IPS-15b (cell line): ENCODE data around the gene PNMA1.
"Not testable (repeated sequence)": the region's sequence is repeated elsewhere in the genome, so short reads cannot be mapped to it uniquely, and the experiment has no call there.

Experiments
- H3K27me3 ChIP-seq: one replicate; pipeline ENCODE4 v1.6.1; 2013; ENCODE audit warnings: low read length; ENCODE audit not compliant: control insufficient read depth, insufficient read depth
- H3K36me3 ChIP-seq: one replicate; pipeline ENCODE4 v1.6.1; 2013; ENCODE audit warnings: low read length; ENCODE audit not compliant: control insufficient read depth, insufficient read depth
- H3K4me1 ChIP-seq: one replicate; pipeline ENCODE4 v1.6.1; 2013; ENCODE audit warnings: mild to moderate bottlenecking, low read length; ENCODE audit not compliant: control insufficient read depth, insufficient read depth
- H3K4me3 ChIP-seq: one replicate; pipeline ENCODE4 v1.5.1; 2013; ENCODE audit warnings: low read depth, low read length
- H3K9ac ChIP-seq: one replicate; pipeline ENCODE4 v1.6.1; 2013; ENCODE audit warnings: low read depth, mild to moderate bottlenecking, low read length
- H3K9me3 ChIP-seq: one replicate; pipeline ENCODE4 v1.6.1; 2013; ENCODE audit warnings: mild to moderate bottlenecking, low read length; ENCODE audit not compliant: control insufficient read depth, insufficient read depth

The PNMA1 gene

DNA sequence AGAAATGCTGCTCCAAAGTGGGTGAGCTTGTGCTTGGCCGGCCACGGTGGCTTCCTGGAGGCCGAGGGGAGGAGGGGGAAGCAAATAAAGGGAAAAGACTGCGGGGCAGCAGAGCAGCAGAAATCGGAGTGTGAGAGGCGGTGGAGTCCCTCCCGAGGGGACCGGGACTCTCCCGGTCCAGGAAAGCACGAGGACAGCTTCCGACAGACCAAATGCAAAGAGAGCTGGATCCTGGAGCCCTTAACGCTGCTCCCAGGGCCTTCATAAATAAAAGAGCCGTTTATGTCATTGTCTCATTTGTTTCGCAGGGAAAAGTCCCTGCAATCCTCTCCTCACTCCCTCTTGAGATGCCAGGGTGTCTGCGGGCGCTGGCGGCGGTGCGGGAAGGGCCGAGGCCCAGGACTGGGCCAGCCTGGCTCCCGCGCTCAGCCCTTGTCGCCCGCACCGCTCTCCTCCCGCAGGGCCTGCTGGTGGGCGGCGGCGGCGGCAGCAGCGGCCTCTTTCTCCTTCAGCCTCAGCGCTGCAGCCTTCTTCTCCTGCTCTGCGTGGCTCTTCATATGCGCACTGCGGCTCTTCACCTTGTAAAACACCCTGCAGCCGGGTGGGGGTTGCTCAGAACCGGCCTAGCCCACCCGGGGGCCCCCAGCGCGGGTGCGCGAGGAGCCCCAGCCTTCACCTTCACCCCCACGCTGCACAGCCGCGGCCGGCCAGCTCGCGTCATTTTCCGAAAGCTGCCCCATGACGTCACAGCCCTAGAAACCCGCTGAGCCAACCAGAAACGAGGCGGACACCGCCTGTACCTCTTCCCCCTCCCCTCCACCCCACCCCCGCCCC is 4.5 kb upstream of the PNMA1 start:
- Histone ChIP-seq H3K36me3 (peaks cover 4% of the 10 kb centered on the region), H3K4me3 (peak overlapping the region; percentile 66), H3K27me3 (no peaks in the 10 kb centered on the region), H3K4me1 (peaks cover 28% of the 10 kb centered on the region), H3K9ac (peak overlapping the region; percentile 60), H3K9me3 (no peaks in the 10 kb centered on the region)

DNA sequence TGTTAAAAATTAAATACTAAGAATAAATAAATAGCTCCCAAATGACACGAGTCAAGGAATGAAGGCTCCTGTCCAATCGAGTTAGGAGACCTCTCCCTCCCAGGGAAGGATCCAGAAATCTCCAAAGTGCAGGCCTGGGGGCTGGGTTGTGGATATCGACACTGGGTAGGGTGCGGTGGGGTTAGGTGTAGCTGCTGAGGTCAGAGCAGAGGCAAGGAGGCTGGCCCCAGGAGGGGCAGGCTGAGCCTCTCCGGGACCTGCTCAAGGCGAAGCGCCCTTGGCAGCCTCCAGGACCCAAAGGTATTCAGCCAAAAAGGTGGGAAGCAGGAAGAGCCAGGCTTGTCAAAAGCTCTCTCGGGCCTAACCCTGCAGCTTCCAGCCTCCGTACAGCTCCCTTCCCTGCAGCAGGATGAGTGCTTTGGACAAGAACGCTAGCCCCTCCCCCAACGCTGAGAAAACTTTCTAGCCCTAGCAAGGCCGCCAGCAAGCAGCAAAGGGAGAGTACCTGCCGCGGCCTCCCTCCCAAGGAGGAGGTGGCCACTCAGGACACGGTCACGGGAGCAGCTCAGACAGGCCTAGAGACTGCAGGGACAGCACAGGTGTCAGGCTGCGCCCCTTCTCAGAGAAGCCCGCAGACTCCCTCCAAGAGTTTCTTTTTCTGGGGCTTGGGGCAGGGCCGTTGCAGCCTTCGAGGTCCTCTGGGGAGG is 3.7 kb upstream of the PNMA1 start:
- Histone ChIP-seq H3K4me3 (peak overlapping the region; percentile 66), H3K4me1 (peaks cover 28% of the 10 kb centered on the region), H3K9me3 (no peaks in the 10 kb centered on the region), H3K9ac (peak overlapping the region; percentile 60), H3K27me3 (no peaks in the 10 kb centered on the region), H3K36me3 (peaks cover 4% of the 10 kb centered on the region)

DNA sequence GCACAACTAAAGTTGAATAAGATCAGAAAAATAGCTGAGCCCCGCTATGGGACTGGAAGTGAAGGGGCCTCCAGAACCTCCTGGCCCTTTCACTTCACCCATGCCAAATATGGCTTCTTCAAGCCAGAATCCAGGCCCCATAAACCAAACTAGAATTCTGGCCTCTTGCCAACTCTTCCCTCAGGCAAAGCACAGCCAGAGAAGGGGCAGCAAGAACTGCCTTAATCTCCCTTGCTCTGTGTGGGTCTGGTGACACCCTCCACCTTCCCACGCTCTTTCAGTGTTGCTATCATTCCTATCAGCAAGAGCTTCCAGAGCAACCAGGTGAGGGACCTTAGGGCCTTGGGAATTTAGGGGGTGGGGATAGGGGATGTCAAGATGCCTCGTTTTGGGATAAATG is 3.1 kb upstream of the PNMA1 start:
- H3K9ac ChIP-seq, result no peak overlapping the region
- peaks cover 28% of the 10 kb centered on the region for H3K4me1 ChIP-seq
- H3K27me3 ChIP-seq, result no peaks in the 10 kb centered on the region
- peaks cover 2% of the 10 kb centered on the region for H3K36me3 ChIP-seq
- H3K9me3 ChIP-seq, result no peaks in the 10 kb centered on the region
- no peak overlapping the region for H3K4me3 ChIP-seq

DNA sequence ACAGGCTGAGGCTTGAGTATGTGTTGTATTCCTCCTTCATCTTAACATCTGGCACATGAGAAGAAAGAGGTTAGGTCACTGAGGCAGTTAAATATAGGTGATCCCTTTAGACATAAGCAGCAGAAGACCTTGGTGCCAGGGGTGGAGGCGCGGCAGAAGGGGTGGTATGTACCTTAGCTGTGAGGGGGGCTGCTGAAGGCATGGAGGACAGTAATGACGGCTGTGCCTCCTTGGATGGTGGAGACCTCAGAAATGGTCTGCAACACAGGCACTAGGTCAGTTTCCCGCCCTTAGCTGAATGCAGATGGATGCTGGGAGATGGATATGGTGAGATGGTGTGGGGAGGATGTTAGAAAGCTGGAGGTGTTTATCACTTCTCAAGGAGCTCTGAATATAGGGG is 1.5 kb upstream of the PNMA1 start:
- Histone ChIP-seq H3K9ac (no peak overlapping the region), H3K36me3 (peaks cover 2% of the 10 kb centered on the region), H3K27me3 (no peaks in the 10 kb centered on the region), H3K9me3 (no peaks in the 10 kb centered on the region), H3K4me1 (peaks cover 18% of the 10 kb centered on the region), H3K4me3 (no peak overlapping the region)

DNA sequence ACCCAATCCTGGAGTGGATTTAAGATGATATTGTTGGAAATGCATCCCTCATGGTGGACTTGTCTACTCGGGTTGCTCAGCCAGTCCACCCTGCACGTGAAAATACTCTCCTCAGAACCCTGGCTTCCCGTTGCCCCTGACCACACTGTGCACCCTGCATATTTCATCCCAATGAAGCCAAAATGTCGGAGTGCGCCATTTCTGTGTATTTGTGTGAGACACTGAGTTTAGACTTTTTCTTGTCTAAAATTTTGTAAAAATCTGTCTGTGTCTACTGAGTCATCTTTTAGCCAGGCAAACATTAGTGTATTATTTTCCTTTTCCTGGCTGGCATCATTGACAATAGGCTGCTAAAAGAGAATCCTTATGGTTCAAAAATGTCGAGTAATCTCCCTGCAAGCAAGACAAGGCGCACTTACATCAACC is 485 bp upstream of the PNMA1 start:
- Histone ChIP-seq H3K27me3 (no peaks in the 10 kb centered on the region), H3K9ac (no peak overlapping the region), H3K4me3 (peak overlapping the region; percentile 51), H3K36me3 (peaks cover 2% of the 10 kb centered on the region), H3K4me1 (peaks cover 13% of the 10 kb centered on the region), H3K9me3 (no peaks in the 10 kb centered on the region)

DNA sequence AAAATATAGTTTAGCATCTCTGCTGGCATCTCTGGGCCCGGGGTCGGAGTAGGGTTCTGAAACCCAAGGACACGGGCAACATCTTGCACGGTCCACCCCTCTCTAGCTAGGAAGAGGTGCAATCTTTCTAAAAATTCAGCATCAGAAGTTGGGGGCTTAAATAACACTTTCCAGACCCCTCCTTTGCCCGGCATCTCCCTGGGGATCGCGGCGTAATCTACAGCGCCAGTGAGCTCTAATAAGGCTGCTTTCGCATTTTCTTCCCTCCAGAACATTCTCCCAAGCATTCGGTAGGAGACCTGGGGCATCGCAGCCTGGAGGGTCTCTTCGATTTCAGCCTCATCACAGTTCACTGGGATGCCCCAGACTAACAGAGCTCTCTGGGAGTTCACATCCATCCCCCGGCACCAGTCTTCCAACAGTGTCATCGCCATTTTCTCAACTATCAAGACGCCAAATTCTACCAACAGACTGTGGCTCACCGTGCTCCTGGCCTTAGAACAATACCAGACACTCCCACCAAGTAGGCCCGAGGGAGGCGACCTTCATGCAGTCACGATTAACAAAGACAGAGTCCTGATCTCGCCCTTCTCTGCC is 880 bp downstream of the PNMA1 start:
- peak overlapping the region; percentile 95 for H3K9ac ChIP-seq
- H3K4me1 ChIP-seq, result peaks cover 8% of the 10 kb centered on the region
- peaks cover 2% of the 10 kb centered on the region for H3K36me3 ChIP-seq
- H3K4me3 ChIP-seq, result peak overlapping the region; percentile 96
- H3K27me3 ChIP-seq, result no peaks in the 10 kb centered on the region
- H3K9me3 ChIP-seq, result no peaks in the 10 kb centered on the region

DNA sequence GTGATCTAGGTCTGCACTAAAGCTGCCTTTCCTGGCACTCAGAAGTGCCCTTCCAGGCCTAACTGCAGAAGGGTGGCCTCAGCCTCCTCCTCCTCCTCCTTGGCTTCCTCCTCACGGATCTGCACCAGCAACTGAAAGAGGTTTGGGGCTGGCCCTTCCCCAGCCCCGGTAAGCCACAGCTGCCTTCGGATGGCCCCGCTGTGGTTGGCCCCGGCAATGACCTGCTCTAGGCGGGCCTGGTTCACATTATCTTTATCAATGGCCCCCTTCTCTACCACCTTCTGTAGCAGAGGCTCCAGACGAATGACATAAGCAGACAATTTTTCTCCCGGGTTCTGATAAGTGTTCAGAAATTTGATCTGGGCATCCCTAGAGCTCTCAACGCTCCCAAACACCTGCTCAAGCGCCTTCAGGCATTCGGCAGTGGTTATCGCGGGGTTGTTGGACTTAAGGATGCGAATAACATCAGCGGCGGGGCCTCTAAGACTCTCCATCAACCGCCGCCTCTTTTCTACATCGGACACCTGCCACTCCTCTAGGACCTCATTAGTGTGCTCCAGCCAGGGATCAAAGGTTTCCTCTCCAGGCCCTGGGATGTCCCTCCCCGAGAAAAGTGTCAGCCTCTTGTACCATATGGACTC is 1.5 kb downstream of the PNMA1 start:
- Histone ChIP-seq H3K4me3 (peak overlapping the region; percentile 96), H3K9me3 (no peaks in the 10 kb centered on the region), H3K36me3 (peaks cover 2% of the 10 kb centered on the region), H3K27me3 (no peaks in the 10 kb centered on the region), H3K9ac (peak overlapping the region; percentile 95), H3K4me1 (peaks cover 8% of the 10 kb centered on the region)

DNA sequence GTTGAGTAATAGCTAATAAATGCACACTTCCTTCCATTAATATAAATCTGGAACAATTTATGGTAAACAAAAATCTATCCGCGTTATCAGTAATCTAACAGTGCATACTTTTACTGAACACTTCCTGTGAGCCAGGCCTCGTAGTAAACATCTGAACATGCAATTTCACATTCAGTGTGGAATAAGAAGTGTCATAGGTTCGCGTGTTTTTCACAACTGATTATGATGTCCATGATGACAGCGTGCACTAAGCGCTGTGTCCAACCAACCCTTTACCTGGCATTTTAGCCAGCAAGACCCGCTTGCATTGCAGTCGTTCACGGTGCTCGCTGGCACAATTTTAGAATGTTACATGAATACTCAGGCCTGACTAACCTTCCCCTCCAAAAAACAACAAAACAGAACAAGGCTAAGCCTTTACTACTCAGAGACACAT is 2.1 kb downstream of the PNMA1 start:
- H3K4me1 ChIP-seq, result peaks cover 3% of the 10 kb centered on the region
- no peak overlapping the region for H3K9ac ChIP-seq
- H3K36me3 ChIP-seq, result peaks cover 2% of the 10 kb centered on the region
- peak overlapping the region; percentile 96 for H3K4me3 ChIP-seq
- H3K9me3 ChIP-seq, result no peaks in the 10 kb centered on the region
- no peaks in the 10 kb centered on the region for H3K27me3 ChIP-seq

DNA sequence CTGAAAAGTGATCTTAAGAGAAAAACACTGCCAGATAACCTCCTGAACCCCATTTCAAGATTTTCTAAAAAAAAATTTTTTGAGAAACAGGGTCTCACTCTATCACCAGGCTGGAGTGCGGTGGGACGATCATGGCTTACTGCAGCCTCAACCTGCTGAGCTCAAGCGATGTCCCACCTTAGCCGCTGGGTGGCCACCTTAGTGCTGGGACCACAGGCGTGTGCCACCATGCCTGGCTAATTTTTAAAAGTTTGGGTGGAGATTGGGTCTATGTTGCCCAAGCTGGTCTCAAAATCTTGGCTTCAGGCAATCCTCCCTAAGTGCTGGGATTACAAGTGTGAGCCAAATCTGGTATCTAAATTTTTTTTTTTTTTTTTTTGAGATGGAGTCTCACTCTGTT is 3.4 kb downstream of the PNMA1 start:
- no peaks in the 10 kb centered on the region for H3K27me3 ChIP-seq
- H3K9me3 ChIP-seq, result no peaks in the 10 kb centered on the region
- H3K4me1 ChIP-seq, result peaks cover 3% of the 10 kb centered on the region
- no peak overlapping the region for H3K4me3 ChIP-seq
- H3K36me3 ChIP-seq, result no peaks in the 10 kb centered on the region
- no peak overlapping the region for H3K9ac ChIP-seq

DNA sequence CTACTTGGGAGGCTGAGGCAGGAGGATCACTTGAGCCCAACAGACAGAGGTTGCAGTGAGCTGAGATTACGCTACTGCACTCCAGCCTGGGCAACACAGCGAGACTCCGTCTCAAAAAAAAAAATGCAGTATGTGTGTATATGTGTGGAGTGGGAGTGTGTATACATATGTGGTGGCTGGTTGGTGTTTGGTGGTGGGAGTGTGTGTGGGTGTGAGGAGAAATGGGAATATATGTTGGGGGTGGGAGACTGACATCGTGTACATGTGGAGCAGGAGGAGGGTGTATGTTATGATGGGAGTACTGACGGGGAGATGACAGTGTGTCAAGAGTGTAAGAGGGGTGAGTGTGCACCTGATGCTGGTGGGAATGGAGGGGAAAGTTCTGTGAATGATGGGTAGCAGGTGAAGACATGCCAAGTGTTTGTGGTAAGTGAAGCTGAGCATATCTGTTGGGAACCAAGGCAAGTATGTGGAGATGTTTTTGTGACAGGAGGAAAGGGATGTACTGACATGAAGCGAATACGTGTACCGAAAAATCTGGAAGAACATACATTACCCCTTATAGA is 4.2 kb downstream of the PNMA1 start:
- no peaks in the 10 kb centered on the region for H3K36me3 ChIP-seq
- H3K9me3 ChIP-seq, result no peaks in the 10 kb centered on the region
- peaks cover 3% of the 10 kb centered on the region for H3K4me1 ChIP-seq
- H3K4me3 ChIP-seq, result no peak overlapping the region
- H3K9ac ChIP-seq, result no peak overlapping the region
- H3K27me3 ChIP-seq, result no peaks in the 10 kb centered on the region

DNA sequence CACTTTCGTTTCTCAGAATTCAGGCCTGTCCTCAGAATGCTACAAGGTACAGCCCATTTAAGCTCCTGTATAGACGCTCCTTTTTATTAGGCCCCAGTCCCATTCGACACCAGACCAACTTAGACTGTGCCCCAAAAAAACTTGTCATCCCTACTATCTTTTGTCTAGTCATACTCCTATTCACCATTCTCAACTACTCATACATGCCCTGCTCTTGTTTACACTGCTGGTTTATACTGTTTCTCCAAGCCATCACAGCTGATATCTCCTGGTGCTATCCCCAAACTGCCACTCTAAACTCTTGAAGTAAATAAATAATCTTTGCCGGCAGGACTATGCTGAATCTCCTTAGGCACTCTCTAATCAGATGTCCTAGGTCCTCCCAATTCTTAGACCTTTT is 6.1 kb downstream of the PNMA1 start:
- not testable (repeated sequence) for H3K36me3 ChIP-seq, H3K9ac ChIP-seq, H3K27me3 ChIP-seq, H3K9me3 ChIP-seq, H3K4me3 ChIP-seq, H3K4me1 ChIP-seq
